ENCODE results near the gene BCL7A.

Gene BCL7A

GRCh38 chr12:122094137-122094734, 72.6 kb downstream of the BCL7A start:
- Histone ChIP-seq H3K36me3 (ENCODE audit: insufficient read depth, low read length) (0 out of 2 replicates have a peak, but pooled peaks cover 7% of the 10 kb centered on the region), H3K9me3 (ENCODE audit: low read length) (no peaks in the 10 kb centered on the region), H3K4me2 (ENCODE audit: low read length) (no peak overlapping the region), H2AFZ (ENCODE audit: low read length) (no peak overlapping the region), H3K27ac (ENCODE audit: low read depth, low read length, poor library complexity, severe bottlenecking) (no peak overlapping the region), H3K9me2 (ENCODE audit: low read depth, low read length) (no peaks in the 10 kb centered on the region), H3K4me1 (ENCODE audit: insufficient read depth, low read length, severe bottlenecking) (peaks cover 10% of the 10 kb centered on the region), H3K9ac (ENCODE audit: low read length) (no peak overlapping the region), H3K27me3 (ENCODE audit: insufficient read depth, low read length) (no peaks in the 10 kb centered on the region), H3F3A (ENCODE audit: insufficient read depth, low read length) (peaks cover 6% of the 10 kb centered on the region; the same call in 1 of the 2 replicates), H4K20me1 (ENCODE audit: insufficient read depth, low read length) (no peaks in the 10 kb centered on the region), H3K79me2 (ENCODE audit: insufficient read depth, low read length) (no peaks in the 10 kb centered on the region), H3K4me3 (ENCODE audit: low read depth, low read length, poor library complexity, severe bottlenecking) (no peak overlapping the region)
- TF ChIP-seq CTCF (IDR thresholded peaks at IDR 0.05; ENCODE audit: low read length) (no peak), EZH2 (IDR thresholded peaks at IDR 0.05; ENCODE audit: borderline replicate concordance, low read length) (no peak)

DNA sequence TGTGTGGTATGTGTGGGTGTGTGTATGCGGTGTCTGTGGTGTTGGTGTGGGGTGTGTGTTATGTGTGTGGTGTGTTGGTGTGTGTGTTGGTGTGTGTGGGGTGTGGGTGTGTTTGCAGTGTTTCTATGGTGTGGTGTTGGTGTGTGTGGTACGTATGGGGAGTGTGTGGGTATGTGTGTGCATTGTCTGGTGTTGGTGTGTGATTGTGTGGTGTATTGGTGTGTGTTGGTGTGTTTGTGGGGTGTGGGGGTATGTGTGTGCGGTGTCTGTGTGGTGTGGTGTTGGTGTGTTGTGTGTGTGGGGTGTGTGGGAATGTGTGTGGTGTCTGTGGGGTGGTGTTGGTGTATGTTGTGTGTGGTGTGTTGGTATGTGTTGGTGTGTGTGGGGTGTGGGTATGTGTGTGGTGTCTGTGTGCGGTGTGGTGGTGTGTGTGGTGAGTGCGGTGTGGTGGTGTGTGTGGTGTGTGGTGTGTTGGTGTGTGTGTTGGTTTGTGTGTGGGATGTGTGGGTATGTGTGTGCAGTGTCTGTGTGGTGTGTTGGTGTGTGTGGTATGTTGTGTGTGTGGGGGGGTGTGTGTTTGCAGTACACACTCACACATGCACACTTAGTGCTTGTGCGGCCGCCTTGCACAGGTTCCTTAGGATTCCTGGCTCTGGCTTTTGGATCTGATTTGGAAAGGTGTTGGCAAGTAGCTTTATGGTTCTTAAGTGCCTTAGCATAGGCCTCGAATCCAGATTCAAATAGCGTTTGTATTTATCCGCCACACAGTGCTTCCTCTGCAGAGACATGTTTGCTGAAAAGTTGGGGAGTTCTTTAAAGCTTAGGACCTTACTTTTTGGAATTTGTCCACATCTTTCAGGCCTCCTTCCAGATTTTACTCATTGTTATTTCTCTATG, 73.3 kb downstream of the BCL7A start:
- Histone ChIP-seq H3K36me3 (ENCODE audit: insufficient read depth, low read length) (0 out of 2 replicates have a peak, but pooled peaks cover 1% of the 10 kb centered on the region), H3K9me3 (ENCODE audit: low read length) (no peaks in the 10 kb centered on the region), H3K27ac (ENCODE audit: low read depth, low read length, poor library complexity, severe bottlenecking) (no peak overlapping the region), H3K4me2 (ENCODE audit: low read length) (no peak overlapping the region), H2AFZ (ENCODE audit: low read length) (no peak overlapping the region), H3K27me3 (ENCODE audit: insufficient read depth, low read length) (no peaks in the 10 kb centered on the region), H3K9ac (ENCODE audit: low read length) (no peak overlapping the region), H3K4me3 (ENCODE audit: low read depth, low read length, poor library complexity, severe bottlenecking) (no peak overlapping the region), H3F3A (ENCODE audit: insufficient read depth, low read length) (peaks cover 6% of the 10 kb centered on the region; the same call in 1 of the 2 replicates), H3K4me1 (ENCODE audit: insufficient read depth, low read length, severe bottlenecking) (peaks cover 15% of the 10 kb centered on the region), H4K20me1 (ENCODE audit: insufficient read depth, low read length) (no peaks in the 10 kb centered on the region), H3K9me2 (ENCODE audit: low read depth, low read length) (no peaks in the 10 kb centered on the region), H3K79me2 (ENCODE audit: insufficient read depth, low read length) (no peaks in the 10 kb centered on the region)
- TF ChIP-seq CTCF (IDR thresholded peaks at IDR 0.05; ENCODE audit: low read length) (no peak), EZH2 (IDR thresholded peaks at IDR 0.05; ENCODE audit: borderline replicate concordance, low read length) (no peak)

- no peak for TF ChIP-seq CTCF (IDR thresholded peaks at IDR 0.05; ENCODE audit: low read length)
- TF ChIP-seq EZH2 (IDR thresholded peaks at IDR 0.05; ENCODE audit: borderline replicate concordance, low read length), result no peak
- Histone ChIP-seq H3K27ac (ENCODE audit: low read depth, low read length, poor library complexity, severe bottlenecking) (no peak overlapping the region), H3K27me3 (ENCODE audit: insufficient read depth, low read length) (no peaks in the 10 kb centered on the region), H3K4me2 (ENCODE audit: low read length) (no peak overlapping the region), H4K20me1 (ENCODE audit: insufficient read depth, low read length) (no peaks in the 10 kb centered on the region), H3K36me3 (ENCODE audit: insufficient read depth, low read length) (no peaks in the 10 kb centered on the region), H3K79me2 (ENCODE audit: insufficient read depth, low read length) (no peaks in the 10 kb centered on the region), H3K4me1 (ENCODE audit: insufficient read depth, low read length, severe bottlenecking) (peaks cover 18% of the 10 kb centered on the region), H2AFZ (ENCODE audit: low read length) (no peak overlapping the region), H3K9me2 (ENCODE audit: low read depth, low read length) (no peaks in the 10 kb centered on the region), H3K9ac (ENCODE audit: low read length) (no peak overlapping the region), H3K9me3 (ENCODE audit: low read length) (no peaks in the 10 kb centered on the region), H3K4me3 (ENCODE audit: low read depth, low read length, poor library complexity, severe bottlenecking) (no peak overlapping the region), H3F3A (ENCODE audit: insufficient read depth, low read length) (peaks cover 6% of the 10 kb centered on the region; the same call in 1 of the 2 replicates)
Measured at GRCh38 chr12:122096014-122096413, 74.3 kb downstream of the BCL7A start.

All from OCI-LY1 (cell line).